Osteoblast (primary cell): Measurements from ENCODE around the gene VIPR1. TPM values are rescaled to one million over a fixed set of nuclear protein-coding genes. Genes with fewer than 3 reads are reported as not detected.

ENCODE experiments used
- DNase-seq: peaks from one replicate; pipeline ENCODE4 v3.0.0; 2011; ENCODE audit warnings: low spot score, mixed read lengths; ENCODE audit not compliant: insufficient read length; ENCODE audit errors: missing footprints
- H2AFZ ChIP-seq: 2 replicates; pipeline ENCODE4 v1.6.0; 2011; ENCODE audit warnings: mild to moderate bottlenecking, low read length
- H3K27ac ChIP-seq: 2 replicates; pipeline ENCODE4 v1.5.1; 2011; ENCODE audit warnings: mild to moderate bottlenecking, low read depth, low read length, moderate library complexity
- H3K27me3 ChIP-seq: 2 replicates; pipeline ENCODE4 v1.6.0; 2012; ENCODE audit warnings: mild to moderate bottlenecking, control low read depth, inconsistent platforms, low read length, moderate library complexity; ENCODE audit not compliant: insufficient read depth
- H3K36me3 ChIP-seq: 2 replicates; pipeline ENCODE4 v1.5.1; 2011; ENCODE audit warnings: mild to moderate bottlenecking, low read length, control low read depth, moderate library complexity; ENCODE audit not compliant: insufficient read depth
- H3K4me1 ChIP-seq: 2 replicates; pipeline ENCODE4 v1.5.1; 2011; ENCODE audit warnings: mild to moderate bottlenecking, low read length, control low read depth, moderate library complexity; ENCODE audit not compliant: insufficient read depth
- H3K4me2 ChIP-seq: 2 replicates; pipeline ENCODE4 v1.6.0; 2011; ENCODE audit warnings: mild to moderate bottlenecking, low read length; ENCODE audit not compliant: insufficient read depth
- H3K4me3 ChIP-seq: fragments of 200-600 bp; sonication (generic); 3 replicates; pipeline ENCODE4 v1.5.1; 2012; ENCODE audit warnings: mild to moderate bottlenecking, low read length, inconsistent platforms; ENCODE audit not compliant: insufficient read depth
- H3K79me2 ChIP-seq: 2 replicates; pipeline ENCODE4 v1.6.0; 2012; ENCODE audit warnings: mild to moderate bottlenecking, low read length, control low read depth, inconsistent platforms; ENCODE audit not compliant: insufficient read depth
- H3K9me3 ChIP-seq: 2 replicates; pipeline ENCODE4 v1.5.1; 2011; ENCODE audit warnings: low read depth, low read length, control low read depth
- H4K20me1 ChIP-seq: 2 replicates; pipeline ENCODE4 v1.6.0; 2012; ENCODE audit warnings: mild to moderate bottlenecking, low read length, control low read depth; ENCODE audit not compliant: insufficient read depth
- total RNA-seq: library from RNA; depleted of rRNA; stranded (reverse); fragments of >200 nt; gene quantifications from 2 replicates; pipeline ENCODE4 v1.2.3, GENCODE V29; 2012
- TF ChIP-seq, protein P1 (sequence below): IDR thresholded peaks from 2 replicates; pipeline ENCODE4 v1.5.1; 2011; ENCODE audit warnings: mild to moderate bottlenecking, low read depth, low read length, moderate library complexity; ENCODE audit errors: extremely low read depth

VIPR1 gene
- total RNA-seq, 1 donor: not detected

- Histone ChIP-seq H4K20me1 (no peaks in the 10 kb centered on the region), H3K4me1 (peaks cover 4% of the 10 kb centered on the region), H3K36me3 (no peaks in the 10 kb centered on the region), H3K9me3 (no peaks in the 10 kb centered on the region), H2AFZ (no peak overlapping the region), H3K27ac (no peak overlapping the region), H3K79me2 (no peaks in the 10 kb centered on the region), H3K4me3 (no peak overlapping the region), H3K27me3 (peaks cover 44% of the 10 kb centered on the region), H3K4me2 (no peak overlapping the region)
- TF ChIP-seq, protein P1, sequence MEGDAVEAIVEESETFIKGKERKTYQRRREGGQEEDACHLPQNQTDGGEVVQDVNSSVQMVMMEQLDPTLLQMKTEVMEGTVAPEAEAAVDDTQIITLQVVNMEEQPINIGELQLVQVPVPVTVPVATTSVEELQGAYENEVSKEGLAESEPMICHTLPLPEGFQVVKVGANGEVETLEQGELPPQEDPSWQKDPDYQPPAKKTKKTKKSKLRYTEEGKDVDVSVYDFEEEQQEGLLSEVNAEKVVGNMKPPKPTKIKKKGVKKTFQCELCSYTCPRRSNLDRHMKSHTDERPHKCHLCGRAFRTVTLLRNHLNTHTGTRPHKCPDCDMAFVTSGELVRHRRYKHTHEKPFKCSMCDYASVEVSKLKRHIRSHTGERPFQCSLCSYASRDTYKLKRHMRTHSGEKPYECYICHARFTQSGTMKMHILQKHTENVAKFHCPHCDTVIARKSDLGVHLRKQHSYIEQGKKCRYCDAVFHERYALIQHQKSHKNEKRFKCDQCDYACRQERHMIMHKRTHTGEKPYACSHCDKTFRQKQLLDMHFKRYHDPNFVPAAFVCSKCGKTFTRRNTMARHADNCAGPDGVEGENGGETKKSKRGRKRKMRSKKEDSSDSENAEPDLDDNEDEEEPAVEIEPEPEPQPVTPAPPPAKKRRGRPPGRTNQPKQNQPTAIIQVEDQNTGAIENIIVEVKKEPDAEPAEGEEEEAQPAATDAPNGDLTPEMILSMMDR: no peak
- DNase-seq: peak; percentile 66
Measured at GRCh38 chr3:42504334-42505127, 2.1 kb downstream of the VIPR1 start.

DNA sequence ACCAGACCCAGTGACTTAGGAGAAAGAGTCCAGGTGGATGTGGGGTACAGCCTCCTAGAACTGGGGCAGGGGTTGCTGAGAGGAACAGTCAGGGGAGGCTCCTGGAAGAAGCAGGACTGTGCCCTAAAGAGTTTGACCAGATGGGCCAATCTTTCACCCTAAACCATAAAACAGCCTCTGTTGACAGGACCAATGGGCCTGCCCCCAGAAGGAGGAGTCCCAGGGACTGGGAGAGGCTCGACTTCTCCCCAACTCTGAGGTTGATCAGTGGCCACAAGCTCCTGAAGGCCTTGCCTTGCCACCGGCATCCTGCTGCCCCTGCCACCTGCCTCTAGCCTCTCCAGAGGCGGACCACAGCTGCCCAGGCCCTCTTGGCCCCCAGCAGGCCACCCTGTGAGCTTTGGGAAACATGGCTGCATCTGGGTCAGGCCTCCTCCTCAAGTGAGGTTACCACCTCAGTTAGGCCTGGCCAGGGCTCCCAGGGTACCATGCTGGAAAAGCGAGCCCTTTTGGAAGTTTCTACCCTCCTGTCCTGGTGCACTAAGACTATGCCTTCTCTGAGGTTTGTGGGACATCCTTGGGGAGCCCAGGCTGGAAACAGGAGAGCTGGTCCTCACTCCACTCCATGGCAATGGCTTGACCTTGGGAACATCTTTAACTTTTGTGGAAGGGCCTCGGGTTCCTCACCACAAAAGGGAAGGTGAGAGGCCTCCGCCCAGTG, 2.8 kb downstream of the VIPR1 start:
- Histone ChIP-seq H2AFZ (no peak overlapping the region), H3K4me1 (peaks cover 4% of the 10 kb centered on the region), H3K36me3 (no peaks in the 10 kb centered on the region), H3K79me2 (no peaks in the 10 kb centered on the region), H3K27me3 (peaks cover 41% of the 10 kb centered on the region), H3K27ac (no peak overlapping the region), H3K4me2 (no peak overlapping the region), H4K20me1 (no peaks in the 10 kb centered on the region), H3K9me3 (no peaks in the 10 kb centered on the region), H3K4me3 (no peak overlapping the region)
- TF ChIP-seq, protein P1: no peak
- peak; percentile 84 for DNase-seq

DNA sequence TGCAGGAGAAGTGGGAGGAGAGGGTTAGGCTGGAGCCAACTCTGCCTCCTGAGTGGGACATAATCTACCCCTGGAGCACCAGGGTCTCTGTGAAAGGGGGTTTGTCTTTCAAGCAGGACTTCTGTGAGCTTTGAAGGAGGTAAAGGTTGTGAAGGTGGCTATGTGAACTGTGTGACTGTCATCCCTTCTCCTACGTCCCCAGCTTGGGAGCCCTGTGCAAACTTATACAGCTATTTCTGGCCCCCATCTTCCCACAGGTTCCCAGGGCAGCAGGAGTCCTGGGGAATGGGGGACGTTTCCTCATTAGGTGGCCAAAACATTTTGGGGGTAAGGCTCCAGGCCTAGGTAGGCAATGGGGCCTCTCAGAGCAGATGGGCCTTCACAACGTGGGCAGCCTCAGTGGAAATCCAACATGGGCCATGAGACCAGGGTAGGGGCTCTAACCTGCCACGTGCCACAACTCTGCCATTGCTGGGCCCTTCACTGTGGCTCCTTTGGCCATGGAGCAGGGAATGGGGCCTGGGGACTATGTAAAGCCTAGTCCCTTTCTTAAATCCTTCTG, 3.5 kb downstream of the VIPR1 start:
- Histone ChIP-seq H4K20me1 (no peaks in the 10 kb centered on the region), H3K4me2 (no peak overlapping the region), H3K36me3 (no peaks in the 10 kb centered on the region), H3K27ac (no peak overlapping the region), H3K79me2 (no peaks in the 10 kb centered on the region), H3K4me3 (no peak overlapping the region), H3K27me3 (peaks cover 39% of the 10 kb centered on the region), H3K4me1 (peaks cover 4% of the 10 kb centered on the region), H3K9me3 (no peaks in the 10 kb centered on the region), H2AFZ (no peak overlapping the region)
- peak; percentile 66 for DNase-seq
- TF ChIP-seq, protein P1: no peak

DNA sequence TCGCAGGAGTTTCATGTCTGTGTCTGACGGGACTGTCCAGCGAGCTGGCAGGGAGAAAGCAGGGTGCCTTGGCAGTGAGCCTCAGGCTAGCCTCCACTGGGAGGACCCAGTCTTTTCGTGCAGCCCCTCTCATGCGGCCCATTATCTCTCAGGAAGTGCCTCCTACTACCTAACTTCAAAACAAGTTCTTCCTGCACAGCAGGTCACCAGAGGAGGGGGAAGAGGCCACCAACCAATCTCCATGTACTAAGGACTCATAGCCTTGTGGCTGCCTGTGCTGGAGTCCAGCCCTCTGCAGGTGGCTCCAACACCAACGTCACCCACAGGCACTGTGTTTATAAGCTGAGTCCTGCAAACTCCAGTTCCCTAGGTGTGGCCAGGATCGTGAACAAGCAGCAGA, 4.8 kb downstream of the VIPR1 start:
- DNase-seq: peak; percentile 35
- H3K4me1 ChIP-seq: no peaks in the 10 kb centered on the region
- no peaks in the 10 kb centered on the region for H3K79me2 ChIP-seq
- H3K4me3 ChIP-seq: no peak overlapping the region
- no peak overlapping the region for H3K4me2 ChIP-seq
- no peak overlapping the region for H3K27ac ChIP-seq
- H3K27me3 ChIP-seq: peaks cover 25% of the 10 kb centered on the region
- H4K20me1 ChIP-seq: no peaks in the 10 kb centered on the region
- no peaks in the 10 kb centered on the region for H3K36me3 ChIP-seq
- H3K9me3 ChIP-seq: no peaks in the 10 kb centered on the region
- no peak overlapping the region for H2AFZ ChIP-seq
- TF ChIP-seq, protein P1: no peak
